ENCODE data around the gene NUAK1. TPM values are rescaled to one million over a fixed set of nuclear protein-coding genes. Genes with fewer than 3 reads are reported as not detected.

NUAK1 gene
- total RNA-seq, 1 donor = 21.7 TPM

GRCh38 chr12:106137530-106138356, 1.0 kb downstream of the NUAK1 start:
- peak; percentile 90 for DNase-seq (ENCODE audit: insufficient read length, low spot score, missing footprints)
- H3K79me2 ChIP-seq (ENCODE audit: insufficient read depth, low read length) = peaks cover 64% of the 10 kb centered on the region
- peaks cover 55% of the 10 kb centered on the region for H3K4me1 ChIP-seq (ENCODE audit: insufficient read depth, low read length)
- H3K4me3 ChIP-seq (ENCODE audit: insufficient read depth, low read length) = peak overlapping the region; percentile 83
- H3K27ac ChIP-seq (ENCODE audit: low read depth, low read length) = no peak overlapping the region
- no peaks in the 10 kb centered on the region for H3K27me3 ChIP-seq (ENCODE audit: insufficient read depth, low read length)
- TF ChIP-seq CTCF (IDR thresholded peaks at IDR 0.05; ENCODE audit: extremely low read depth, low read depth, low read length) = no peak
- H3K9me3 ChIP-seq (ENCODE audit: low read depth, low read length) = no peaks in the 10 kb centered on the region
- H4K20me1 ChIP-seq (ENCODE audit: insufficient read depth, low read length) = peaks cover 19% of the 10 kb centered on the region
- H2AFZ ChIP-seq (ENCODE audit: low read length) = peak overlapping the region; percentile 37
- no peaks in the 10 kb centered on the region for H3K36me3 ChIP-seq (ENCODE audit: insufficient read depth, low read length)
- peak overlapping the region; percentile 88 for H3K4me2 ChIP-seq (ENCODE audit: insufficient read depth, low read length)

- H3K9me3 ChIP-seq (ENCODE audit: low read depth, low read length) = no peaks in the 10 kb centered on the region
- no peaks in the 10 kb centered on the region for H3K36me3 ChIP-seq (ENCODE audit: insufficient read depth, low read length)
- H3K4me1 ChIP-seq (ENCODE audit: insufficient read depth, low read length) = peaks cover 54% of the 10 kb centered on the region
- H3K4me3 ChIP-seq (ENCODE audit: insufficient read depth, low read length) = peak overlapping the region; percentile 83
- H2AFZ ChIP-seq (ENCODE audit: low read length) = peak overlapping the region; percentile 30
- H3K27ac ChIP-seq (ENCODE audit: low read depth, low read length) = peak overlapping the region; percentile 40
- DNase-seq (ENCODE audit: insufficient read length, low spot score, missing footprints) = peak; percentile 95
- peaks cover 66% of the 10 kb centered on the region for H3K79me2 ChIP-seq (ENCODE audit: insufficient read depth, low read length)
- peak overlapping the region; percentile 88 for H3K4me2 ChIP-seq (ENCODE audit: insufficient read depth, low read length)
- H4K20me1 ChIP-seq (ENCODE audit: insufficient read depth, low read length) = peaks cover 24% of the 10 kb centered on the region
- H3K27me3 ChIP-seq (ENCODE audit: insufficient read depth, low read length) = no peaks in the 10 kb centered on the region
- TF ChIP-seq CTCF (IDR thresholded peaks at IDR 0.05; ENCODE audit: extremely low read depth, low read depth, low read length) = peak; percentile 88
Measured at GRCh38 chr12:106136263-106136662, 2.5 kb downstream of the NUAK1 start.

- peak overlapping the region; percentile 88 for H3K4me2 ChIP-seq (ENCODE audit: insufficient read depth, low read length)
- peak overlapping the region; percentile 83 for H3K4me3 ChIP-seq (ENCODE audit: insufficient read depth, low read length)
- H3K27me3 ChIP-seq (ENCODE audit: insufficient read depth, low read length) = no peaks in the 10 kb centered on the region
- H3K36me3 ChIP-seq (ENCODE audit: insufficient read depth, low read length) = no peaks in the 10 kb centered on the region
- no peak for DNase-seq (ENCODE audit: insufficient read length, low spot score, missing footprints)
- no peak overlapping the region for H2AFZ ChIP-seq (ENCODE audit: low read length)
- no peak for TF ChIP-seq CTCF (IDR thresholded peaks at IDR 0.05; ENCODE audit: extremely low read depth, low read depth, low read length)
- H3K4me1 ChIP-seq (ENCODE audit: insufficient read depth, low read length) = peaks cover 49% of the 10 kb centered on the region
- H3K27ac ChIP-seq (ENCODE audit: low read depth, low read length) = peak overlapping the region; percentile 38
- H3K9me3 ChIP-seq (ENCODE audit: low read depth, low read length) = no peaks in the 10 kb centered on the region
- peaks cover 24% of the 10 kb centered on the region for H4K20me1 ChIP-seq (ENCODE audit: insufficient read depth, low read length)
- H3K79me2 ChIP-seq (ENCODE audit: insufficient read depth, low read length) = peaks cover 63% of the 10 kb centered on the region
Measured at GRCh38 chr12:106135781-106136180, 3.0 kb downstream of the NUAK1 start.

- H3K36me3 ChIP-seq (ENCODE audit: insufficient read depth, low read length) = no peaks in the 10 kb centered on the region
- TF ChIP-seq CTCF (IDR thresholded peaks at IDR 0.05; ENCODE audit: extremely low read depth, low read depth, low read length) = no peak
- no peak for DNase-seq (ENCODE audit: insufficient read length, low spot score, missing footprints)
- no peak overlapping the region for H3K4me3 ChIP-seq (ENCODE audit: insufficient read depth, low read length)
- H3K9me3 ChIP-seq (ENCODE audit: low read depth, low read length) = no peaks in the 10 kb centered on the region
- H3K27ac ChIP-seq (ENCODE audit: low read depth, low read length) = no peak overlapping the region
- peaks cover 63% of the 10 kb centered on the region for H3K79me2 ChIP-seq (ENCODE audit: insufficient read depth, low read length)
- no peak overlapping the region for H2AFZ ChIP-seq (ENCODE audit: low read length)
- no peaks in the 10 kb centered on the region for H3K27me3 ChIP-seq (ENCODE audit: insufficient read depth, low read length)
- H3K4me1 ChIP-seq (ENCODE audit: insufficient read depth, low read length) = peaks cover 42% of the 10 kb centered on the region
- H4K20me1 ChIP-seq (ENCODE audit: insufficient read depth, low read length) = peaks cover 24% of the 10 kb centered on the region
- peak overlapping the region; percentile 88 for H3K4me2 ChIP-seq (ENCODE audit: insufficient read depth, low read length)
Measured at GRCh38 chr12:106135075-106135474, 3.7 kb downstream of the NUAK1 start.

Data from osteoblast (primary cell).